Activated naive CD4-positive, alpha-beta T cell treated with anti-CD3 and anti-CD28 coated beads, Interleukin-2, amount 50 U/mL, for 16 hours (primary cell): ENCODE data around the gene TOGARAM1.
A peak's percentile ranks its signal among the peaks of the same experiment; 100 is the strongest.
"Not testable (repeated sequence)": the region's sequence is repeated elsewhere in the genome, so short reads cannot be mapped to it uniquely, and the experiment has no call there.

Source experiments
- DNase-seq: peaks from one replicate; pipeline ENCODE4 v3.0.0-alpha.2; 2020

The TOGARAM1 gene

GRCh38 chr14:45044638-45045037, 82.6 kb downstream of the TOGARAM1 start:
- DNase-seq = no peak

- DNase-seq = no peak
Measured at GRCh38 chr14:45048385-45048784, 86.4 kb downstream of the TOGARAM1 start.

GRCh38 chr14:45051180-45051579, 89.2 kb downstream of the TOGARAM1 start:
- DNase-seq = no peak

GRCh38 chr14:45051896-45052295, 89.9 kb downstream of the TOGARAM1 start:
- no peak for DNase-seq

- no peak for DNase-seq
Measured at GRCh38 chr14:45057349-45057748, 95.4 kb downstream of the TOGARAM1 start.

- DNase-seq = no peak
Measured at GRCh38 chr14:45057881-45058364, 95.9 kb downstream of the TOGARAM1 start.

GRCh38 chr14:45060551-45060950, 98.6 kb downstream of the TOGARAM1 start:
- DNase-seq = no peak

GRCh38 chr14:45065540-45065939, 103.5 kb downstream of the TOGARAM1 start:
- no peak for DNase-seq

GRCh38 chr14:45065956-45066355, 104.0 kb downstream of the TOGARAM1 start:
- no peak for DNase-seq

GRCh38 chr14:45066667-45067066, 104.7 kb downstream of the TOGARAM1 start:
- no peak for DNase-seq

GRCh38 chr14:45068396-45068795, 106.4 kb downstream of the TOGARAM1 start:
- no peak for DNase-seq

GRCh38 chr14:45070215-45070614, 108.2 kb downstream of the TOGARAM1 start:
- DNase-seq = no peak

GRCh38 chr14:45072126-45072525, 110.1 kb downstream of the TOGARAM1 start:
- DNase-seq = no peak

- no peak for DNase-seq
Measured at GRCh38 chr14:45073231-45073879, 111.4 kb downstream of the TOGARAM1 start.

GRCh38 chr14:45078323-45078722, 116.3 kb downstream of the TOGARAM1 start:
- DNase-seq = no peak

GRCh38 chr14:45080416-45080968, 118.5 kb downstream of the TOGARAM1 start:
- not testable (repeated sequence) for DNase-seq

GRCh38 chr14:45081096-45081495, 119.1 kb downstream of the TOGARAM1 start:
- DNase-seq = not testable (repeated sequence)

- no peak for DNase-seq
Measured at GRCh38 chr14:45082420-45082819, 120.4 kb downstream of the TOGARAM1 start.

GRCh38 chr14:45083617-45083975, 121.6 kb downstream of the TOGARAM1 start:
- DNase-seq = no peak

- DNase-seq = peak; percentile 95
Measured at GRCh38 chr14:45083976-45084722, 122.2 kb downstream of the TOGARAM1 start, which contains the start of gene PRPF39. Gene PRPF39, plus strand, starts transcription at chr14:45084116. Its CDS starts 11,124 bp downstream, at chr14:45095240.

- DNase-seq = no peak
Measured at GRCh38 chr14:45084946-45085346, 123.0 kb downstream of the TOGARAM1 start.

GRCh38 chr14:45089813-45090212, 127.8 kb downstream of the TOGARAM1 start:
- DNase-seq = no peak

- no peak for DNase-seq
Measured at GRCh38 chr14:45091710-45092109, 129.7 kb downstream of the TOGARAM1 start.

- no peak for DNase-seq
Measured at GRCh38 chr14:45094275-45094674, 132.3 kb downstream of the TOGARAM1 start.
